Measurements from ENCODE around the gene ADAMTS6.

ADAMTS6 gene

DNA sequence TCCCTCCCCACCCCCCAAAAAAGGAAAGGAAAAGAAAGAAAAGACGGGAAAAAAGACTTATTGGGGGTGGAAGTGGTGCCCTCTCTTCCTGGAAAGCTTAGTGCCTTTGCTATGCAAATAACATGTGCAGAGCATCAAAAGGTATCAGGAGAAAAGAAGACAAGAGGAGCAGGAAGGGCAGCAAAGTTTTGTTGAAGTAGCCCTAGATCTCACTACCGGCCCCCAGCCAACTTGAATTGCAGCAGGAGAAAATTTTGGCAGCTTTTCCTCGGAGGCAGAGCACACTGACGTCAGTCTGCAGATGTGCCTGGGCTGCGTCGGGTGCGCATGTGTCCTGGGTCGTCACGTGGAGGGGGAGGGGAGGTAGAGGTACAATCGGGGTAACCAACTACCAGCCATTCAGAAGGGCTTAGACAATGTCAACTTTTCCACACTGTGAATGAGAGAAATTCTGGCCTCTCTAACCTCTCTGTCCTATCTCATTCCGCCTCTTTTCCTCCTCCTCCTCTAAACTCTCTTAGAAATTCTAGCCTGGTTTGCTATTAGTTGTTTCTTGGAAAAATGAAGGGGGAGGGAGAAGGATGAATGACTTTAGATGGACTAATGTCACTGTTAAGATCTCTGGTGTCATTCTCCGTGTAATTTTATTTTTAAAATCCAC, at the start of gene ADAMTS6 (continued):
- 0 out of 2 replicates have a peak, but pooled peaks have one; percentile 29 for TF ChIP-seq TSHZ1 (tag by site-specific recombination; IDR thresholded peaks at IDR 0.05; ENCODE audit: borderline replicate concordance)
- TF ChIP-seq ZBTB8A (tag by site-specific recombination; IDR thresholded peaks at IDR 0.05), result 0 out of 2 replicates have a peak, but pooled peaks have one; percentile 2
- no peak for TF ChIP-seq ZNF610 (tag by site-specific recombination; IDR thresholded peaks at IDR 0.05; ENCODE audit: borderline replicate concordance)
- TF ChIP-seq ZNF510 (tag by site-specific recombination; IDR thresholded peaks at IDR 0.05; ENCODE audit: insufficient replicate concordance), result no peak
- TF ChIP-seq ZNF366 (tag by site-specific recombination; conservative IDR thresholded peaks at IDR 0.05), result peak; percentile 84
- TF ChIP-seq ZNF223 (tag by site-specific recombination; IDR thresholded peaks at IDR 0.05), result no peak
- TF ChIP-seq OVOL3 (tag by site-specific recombination; IDR thresholded peaks at IDR 0.05), result no peak
- no peak for TF ChIP-seq ZNF292 (tag by site-specific recombination; IDR thresholded peaks at IDR 0.05; ENCODE audit: borderline replicate concordance, low read depth)
- peak; percentile 51; the same call in 1 of the 2 replicates for TF ChIP-seq PRDM6 (tag by site-specific recombination; IDR thresholded peaks at IDR 0.05)
- no peak for TF ChIP-seq GFI1B (tag by site-specific recombination; IDR thresholded peaks at IDR 0.05)
- no peak; the same call in 1 of the 2 replicates for TF ChIP-seq PRDM10 (tag by site-specific recombination; IDR thresholded peaks at IDR 0.05)
- TF ChIP-seq YY1 (tag by site-specific recombination; IDR thresholded peaks at IDR 0.05), result no peak
- TF ChIP-seq ZBTB10 (tag by site-specific recombination; IDR thresholded peaks at IDR 0.05), result peak; percentile 63; the same call in 1 of the 2 replicates
- no peak for TF ChIP-seq ZNF514 (tag by site-specific recombination; IDR thresholded peaks at IDR 0.05)
- TF ChIP-seq KLF9 (tag by site-specific recombination; IDR thresholded peaks at IDR 0.05; ENCODE audit: low read depth), result no peak
- TF ChIP-seq, protein P1, sequence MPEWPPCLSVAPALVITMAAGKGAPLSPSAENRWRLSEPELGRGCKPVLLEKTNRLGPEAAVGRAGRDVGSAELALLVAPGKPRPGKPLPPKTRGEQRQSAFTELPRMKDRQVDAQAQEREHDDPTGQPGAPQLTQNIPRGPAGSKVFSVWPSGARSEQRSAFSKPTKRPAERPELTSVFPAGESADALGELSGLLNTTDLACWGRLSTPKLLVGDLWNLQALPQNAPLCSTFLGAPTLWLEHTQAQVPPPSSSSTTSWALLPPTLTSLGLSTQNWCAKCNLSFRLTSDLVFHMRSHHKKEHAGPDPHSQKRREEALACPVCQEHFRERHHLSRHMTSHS (tag by site-specific recombination; IDR thresholded peaks at IDR 0.05), result no peak
- TF ChIP-seq, protein P2, sequence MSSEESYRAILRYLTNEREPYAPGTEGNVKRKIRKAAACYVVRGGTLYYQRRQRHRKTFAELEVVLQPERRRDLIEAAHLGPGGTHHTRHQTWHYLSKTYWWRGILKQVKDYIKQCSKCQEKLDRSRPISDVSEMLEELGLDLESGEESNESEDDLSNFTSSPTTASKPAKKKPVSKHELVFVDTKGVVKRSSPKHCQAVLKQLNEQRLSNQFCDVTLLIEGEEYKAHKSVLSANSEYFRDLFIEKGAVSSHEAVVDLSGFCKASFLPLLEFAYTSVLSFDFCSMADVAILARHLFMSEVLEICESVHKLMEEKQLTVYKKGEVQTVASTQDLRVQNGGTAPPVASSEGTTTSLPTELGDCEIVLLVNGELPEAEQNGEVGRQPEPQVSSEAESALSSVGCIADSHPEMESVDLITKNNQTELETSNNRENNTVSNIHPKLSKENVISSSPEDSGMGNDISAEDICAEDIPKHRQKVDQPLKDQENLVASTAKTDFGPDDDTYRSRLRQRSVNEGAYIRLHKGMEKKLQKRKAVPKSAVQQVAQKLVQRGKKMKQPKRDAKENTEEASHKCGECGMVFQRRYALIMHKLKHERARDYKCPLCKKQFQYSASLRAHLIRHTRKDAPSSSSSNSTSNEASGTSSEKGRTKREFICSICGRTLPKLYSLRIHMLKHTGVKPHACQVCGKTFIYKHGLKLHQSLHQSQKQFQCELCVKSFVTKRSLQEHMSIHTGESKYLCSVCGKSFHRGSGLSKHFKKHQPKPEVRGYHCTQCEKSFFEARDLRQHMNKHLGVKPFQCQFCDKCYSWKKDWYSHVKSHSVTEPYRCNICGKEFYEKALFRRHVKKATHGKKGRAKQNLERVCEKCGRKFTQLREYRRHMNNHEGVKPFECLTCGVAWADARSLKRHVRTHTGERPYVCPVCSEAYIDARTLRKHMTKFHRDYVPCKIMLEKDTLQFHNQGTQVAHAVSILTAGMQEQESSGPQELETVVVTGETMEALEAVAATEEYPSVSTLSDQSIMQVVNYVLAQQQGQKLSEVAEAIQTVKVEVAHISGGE (tag by site-specific recombination; conservative IDR thresholded peaks at IDR 0.05; ENCODE audit: low read depth), result no peak
- no peak for TF ChIP-seq CTCF (tag by site-specific recombination; IDR thresholded peaks at IDR 0.05)
- peak; percentile 91 for TF ChIP-seq ZNF335 (tag by site-specific recombination; conservative IDR thresholded peaks at IDR 0.05)

Data from HEK293 (cell line).